ENCODE data around the gene GPR107.

GPR107 gene

DNA sequence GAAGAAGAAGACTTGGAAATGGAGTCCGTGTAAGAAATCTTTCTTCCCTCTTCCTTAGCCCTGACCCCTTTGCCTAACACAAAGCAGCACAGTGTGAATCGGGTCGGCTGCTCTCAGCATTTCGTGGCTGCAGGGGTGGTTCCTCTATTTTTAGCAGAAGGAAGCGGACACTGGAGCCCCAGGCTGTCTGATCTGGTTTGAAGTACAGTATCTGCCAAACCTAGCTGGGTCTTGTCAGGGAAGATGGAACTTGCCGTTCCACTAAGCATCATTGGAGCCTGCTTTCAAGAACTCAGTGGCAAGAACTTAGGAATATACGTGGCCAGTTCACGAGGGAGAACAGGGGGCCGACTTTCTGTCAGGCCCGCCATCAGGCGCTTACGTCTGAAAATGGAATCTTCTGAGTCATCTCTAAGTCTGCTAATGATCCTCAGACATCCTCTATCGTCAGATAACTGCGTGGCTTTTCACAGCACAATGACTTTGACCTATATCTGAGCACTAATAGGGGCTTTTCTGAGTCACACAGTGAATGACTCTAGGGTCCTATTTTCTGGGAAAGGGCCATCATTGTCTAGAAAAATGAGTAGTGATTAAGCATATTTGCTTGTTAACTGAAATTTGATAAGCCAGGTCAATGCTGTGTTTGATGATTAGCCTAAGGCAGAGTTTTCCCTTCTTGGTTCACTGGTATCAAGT lies 75.2 kb downstream of the GPR107 start:
- in situ Hi-C loops (cut with MboI; ENCODE audit: low sequenced_read_pairs) = no loop called here

DNA sequence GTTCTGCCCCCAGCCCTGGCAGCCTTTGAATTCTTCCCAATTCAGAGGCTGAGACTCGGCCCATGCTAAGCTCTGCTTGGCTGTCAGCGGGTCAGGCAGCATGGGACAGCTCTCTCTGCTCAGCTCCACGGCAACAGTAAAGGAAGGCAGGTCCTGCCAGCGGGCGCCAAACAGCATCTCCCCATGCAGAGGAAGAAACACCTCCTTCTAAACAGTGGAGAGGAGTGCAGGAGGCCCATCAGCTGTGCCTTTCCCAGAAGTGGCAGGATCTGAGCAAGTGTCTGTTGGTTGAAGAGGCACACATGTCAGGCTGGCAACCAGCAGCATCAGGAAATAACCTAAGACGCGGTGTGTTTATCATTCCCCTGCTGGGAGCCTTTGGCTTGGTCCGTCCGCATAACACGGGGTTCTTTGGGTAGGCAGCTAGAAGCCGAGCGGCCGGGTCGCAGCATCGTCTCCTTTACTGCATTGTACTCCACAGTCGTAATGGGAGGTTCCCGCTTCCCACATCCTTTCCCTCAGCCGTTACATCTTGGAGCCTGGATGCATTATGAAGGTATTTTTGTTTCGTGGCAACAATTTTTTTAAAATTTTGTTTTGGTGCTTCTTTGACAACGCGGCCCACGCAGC lies 75.8 kb downstream of the GPR107 start:
- in situ Hi-C loops (cut with MboI; ENCODE audit: low sequenced_read_pairs) = no loop called here

DNA sequence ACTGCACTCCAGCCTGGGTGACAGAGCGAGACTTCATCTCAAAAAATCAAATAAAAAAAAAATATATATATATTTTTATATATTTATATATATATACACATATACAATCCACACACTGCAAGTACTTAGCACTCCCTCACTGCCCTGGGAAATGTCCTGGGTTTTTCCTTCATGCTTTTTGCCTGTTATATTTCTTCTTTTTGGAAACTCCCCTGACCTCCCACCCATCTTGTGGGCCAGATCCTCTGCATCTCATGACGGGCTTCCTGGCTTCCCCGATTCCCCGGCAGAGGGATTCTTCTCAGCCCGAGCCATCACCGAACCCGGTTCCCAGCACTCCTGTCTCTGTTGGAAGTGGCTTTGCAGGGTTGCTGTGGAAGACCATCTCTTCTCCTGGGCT lies 79.0 kb downstream of the GPR107 start:
- in situ Hi-C loops (cut with MboI; ENCODE audit: low sequenced_read_pairs) = no loop called here

DNA sequence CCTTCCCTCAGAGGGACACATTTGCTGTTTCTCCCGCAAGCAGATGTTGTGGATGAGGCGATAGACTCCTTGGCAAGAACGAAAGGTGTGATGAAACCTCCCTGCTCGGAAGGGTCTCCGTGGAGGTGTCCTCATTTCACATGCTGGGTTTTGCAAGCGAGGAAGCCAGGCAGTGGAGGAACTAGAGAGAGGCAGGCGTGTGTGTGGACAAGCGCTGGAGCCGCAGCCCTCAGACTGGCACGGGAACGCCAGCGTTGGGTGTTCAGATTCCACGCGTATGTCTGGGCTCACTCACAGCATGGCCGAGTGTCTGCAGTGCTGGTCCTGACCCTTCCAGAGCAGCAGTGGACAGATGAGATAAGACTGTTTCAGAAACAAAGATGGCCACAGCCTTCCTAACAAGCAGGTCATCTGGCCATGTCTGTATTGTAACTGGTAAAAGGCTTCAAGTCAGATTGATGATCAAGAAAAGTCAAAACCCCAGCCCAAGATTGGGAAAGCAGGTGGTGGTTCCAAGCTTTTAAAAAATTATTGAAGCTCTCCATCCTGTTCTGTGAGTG lies 83.5 kb downstream of the GPR107 start:
- in situ Hi-C loops (cut with MboI; ENCODE audit: low sequenced_read_pairs) = no loop called here

DNA sequence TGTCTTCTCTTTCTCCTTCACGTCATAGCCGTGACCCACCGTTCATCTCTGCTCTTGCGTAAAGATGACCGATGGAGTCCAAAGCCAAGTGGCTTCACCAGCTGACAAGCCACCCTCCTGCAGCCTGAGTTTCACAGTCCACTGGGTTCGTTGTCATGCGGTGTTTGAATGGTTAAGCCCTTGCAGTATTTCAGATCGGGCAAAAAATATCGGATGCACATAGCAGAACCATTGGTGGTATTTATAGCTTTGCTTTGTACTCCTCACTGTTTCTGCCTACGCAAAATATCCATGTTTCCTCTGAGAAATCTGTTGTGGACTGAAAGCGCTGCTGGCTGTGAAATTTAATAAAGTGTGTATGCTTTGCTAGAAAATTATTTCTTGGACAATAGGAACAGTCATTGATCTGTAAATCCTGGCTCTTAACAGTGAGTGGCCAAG lies 84.0 kb downstream of the GPR107 start:
- in situ Hi-C loops (cut with MboI; ENCODE audit: low sequenced_read_pairs) = no loop called here

DNA sequence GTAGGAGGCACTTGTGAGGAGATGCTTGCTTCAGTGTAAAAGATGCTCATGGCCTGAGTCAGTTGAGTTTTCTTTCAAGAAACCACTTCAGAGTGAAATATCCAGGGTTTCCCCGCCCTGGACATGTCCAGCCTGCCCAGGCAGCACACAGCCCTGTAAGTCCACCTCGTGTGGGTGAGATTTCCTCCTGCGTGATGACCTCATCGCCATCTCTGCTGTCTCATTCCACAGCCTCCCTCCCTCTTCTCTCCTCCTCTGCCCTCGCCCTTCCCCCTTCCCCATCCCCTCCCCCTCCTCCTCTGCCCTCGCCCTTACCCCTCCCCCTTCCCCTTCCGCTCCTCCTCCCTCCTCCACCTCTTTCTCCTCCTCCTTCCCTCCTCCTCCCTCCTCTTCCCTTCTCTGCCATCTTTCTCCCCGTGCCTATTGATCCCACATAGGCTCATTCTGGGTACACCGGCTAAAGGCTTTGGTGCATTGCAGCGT lies 84.5 kb downstream of the GPR107 start:
- in situ Hi-C loops (cut with MboI; ENCODE audit: low sequenced_read_pairs) = no loop called here

DNA sequence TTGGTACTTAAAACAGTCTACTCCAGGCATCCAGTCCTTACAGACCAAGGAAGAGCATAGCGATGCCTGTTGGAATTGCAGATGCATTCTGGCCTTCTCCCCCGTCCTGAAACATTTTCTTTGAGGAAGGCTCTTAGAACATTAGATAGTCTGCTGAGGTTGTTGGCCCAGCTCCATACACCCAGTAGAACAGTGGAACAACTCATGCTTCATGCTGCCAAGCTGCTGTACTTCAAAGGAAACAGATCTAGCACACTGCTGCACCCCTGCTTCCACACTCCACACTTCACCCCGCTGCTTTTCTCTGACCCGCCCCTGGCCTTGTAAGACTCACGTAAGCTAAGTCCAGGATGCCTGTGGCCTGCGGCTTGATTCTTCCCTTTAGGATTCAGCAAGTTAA lies 85.1 kb downstream of the GPR107 start:
- in situ Hi-C loops (cut with MboI; ENCODE audit: low sequenced_read_pairs) = no loop called here

DNA sequence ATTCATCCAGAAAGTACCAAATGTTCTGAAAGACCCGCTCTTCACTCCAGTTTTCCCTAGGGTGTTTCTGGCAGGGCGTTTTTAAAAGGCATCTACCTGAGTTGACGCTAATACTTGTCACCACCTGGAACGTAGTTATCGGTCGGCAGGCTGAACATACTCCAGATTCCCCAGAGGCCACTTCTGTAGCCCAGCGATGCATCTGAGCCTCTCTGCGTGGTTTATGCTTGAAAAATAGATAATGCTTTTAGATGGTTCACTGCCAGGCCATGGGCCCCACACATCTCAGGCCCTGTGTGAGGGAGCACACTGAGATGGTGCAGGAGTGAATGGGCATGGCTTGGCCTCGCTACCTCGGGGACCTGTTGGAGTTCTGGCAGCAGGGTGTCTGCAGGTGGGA lies 85.5 kb downstream of the GPR107 start:
- in situ Hi-C loops (cut with MboI; ENCODE audit: low sequenced_read_pairs) = no loop called here

DNA sequence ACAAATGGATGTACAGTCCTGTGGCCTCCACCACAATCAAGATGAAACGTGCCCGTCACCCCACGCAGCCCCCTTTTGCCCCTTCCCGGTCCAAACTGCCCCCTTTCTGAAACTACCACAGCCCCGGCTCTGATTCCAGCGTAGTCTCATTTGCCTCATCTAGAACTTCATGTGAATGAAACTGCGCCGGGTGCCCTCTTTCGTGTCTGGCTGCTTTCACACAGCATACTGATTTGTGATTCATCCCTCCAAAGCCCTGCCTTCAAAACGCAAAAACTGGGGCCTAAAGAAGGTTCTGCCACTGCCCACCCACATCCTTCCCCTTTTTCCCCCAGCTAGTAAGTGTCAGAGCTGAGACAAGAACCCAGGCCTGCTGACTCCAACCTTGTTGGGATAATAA lies 87.0 kb downstream of the GPR107 start:
- in situ Hi-C loops (cut with MboI; ENCODE audit: low sequenced_read_pairs) = no loop called here

DNA sequence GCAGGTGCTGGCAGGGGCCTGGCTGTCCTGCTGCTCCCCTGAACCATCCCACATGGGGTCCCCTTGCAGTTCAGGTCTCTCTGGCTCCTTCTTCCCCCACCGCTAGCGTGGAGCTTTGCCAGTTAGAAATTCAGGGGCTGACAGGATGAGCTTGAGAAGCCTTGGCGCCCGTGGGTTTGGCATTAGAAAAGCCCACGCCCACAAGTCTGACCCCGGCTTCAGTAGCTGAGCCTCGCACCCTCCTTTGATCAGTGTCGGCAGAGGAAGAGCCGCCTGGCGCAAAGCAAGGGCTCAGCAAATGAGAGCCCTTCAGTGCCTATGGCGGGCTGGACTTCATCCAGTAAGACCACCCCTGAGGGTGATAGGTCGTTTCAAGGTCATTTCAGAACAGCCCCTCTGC lies 88.3 kb downstream of the GPR107 start:
- in situ Hi-C loops (cut with MboI; ENCODE audit: low sequenced_read_pairs) = no loop called here

DNA sequence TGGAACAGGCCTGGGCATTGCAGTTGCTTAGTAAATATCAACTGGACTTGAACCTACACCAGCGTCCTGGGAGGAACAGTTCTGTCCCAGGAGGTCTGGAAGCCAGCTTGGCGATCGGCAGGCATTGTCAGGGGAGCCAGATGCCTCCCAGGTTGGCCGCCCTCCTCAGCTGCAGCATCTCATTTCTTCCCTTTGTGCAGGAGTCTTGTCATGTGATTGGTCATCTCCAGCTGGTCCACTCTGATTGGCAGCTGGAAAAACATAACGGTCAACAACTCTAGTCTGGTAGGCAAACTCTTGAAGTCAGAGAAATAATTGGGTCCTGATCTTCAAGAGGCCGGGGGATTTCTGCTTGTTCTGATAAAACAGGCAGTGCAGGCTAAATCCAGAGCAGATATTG lies 88.9 kb downstream of the GPR107 start:
- in situ Hi-C loops (cut with MboI; ENCODE audit: low sequenced_read_pairs) = no loop called here

DNA sequence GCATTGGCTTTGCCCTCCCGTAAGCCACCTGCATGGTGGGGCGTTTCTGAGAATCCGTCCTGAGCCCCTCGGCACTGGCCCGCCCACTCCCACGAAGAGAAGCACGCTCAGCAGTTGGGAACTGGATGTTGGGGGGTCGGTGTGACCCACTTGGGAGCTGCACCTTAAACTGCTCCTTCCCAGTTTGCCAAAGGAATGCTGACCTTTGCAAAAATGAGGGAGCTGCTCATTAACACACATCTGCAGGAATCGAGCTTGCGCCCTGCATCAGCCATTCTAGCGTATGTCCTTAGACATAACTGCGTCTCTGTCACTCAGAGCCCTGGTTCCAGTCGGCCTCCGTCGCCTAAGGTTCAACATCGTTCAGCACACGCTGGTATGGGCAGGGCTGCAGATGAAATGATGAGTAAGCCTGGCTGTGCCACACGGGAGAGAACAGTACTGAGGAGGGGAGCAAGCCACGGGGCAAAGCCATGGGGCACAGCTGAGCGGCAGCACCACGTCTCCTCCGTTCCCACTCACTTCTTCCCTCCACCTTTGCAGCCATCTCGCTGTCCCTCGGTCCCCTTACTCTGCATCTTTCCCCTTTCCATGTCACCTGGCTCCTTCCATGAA lies 89.7 kb downstream of the GPR107 start:
- in situ Hi-C loops (cut with MboI; ENCODE audit: low sequenced_read_pairs) = no loop called here

DNA sequence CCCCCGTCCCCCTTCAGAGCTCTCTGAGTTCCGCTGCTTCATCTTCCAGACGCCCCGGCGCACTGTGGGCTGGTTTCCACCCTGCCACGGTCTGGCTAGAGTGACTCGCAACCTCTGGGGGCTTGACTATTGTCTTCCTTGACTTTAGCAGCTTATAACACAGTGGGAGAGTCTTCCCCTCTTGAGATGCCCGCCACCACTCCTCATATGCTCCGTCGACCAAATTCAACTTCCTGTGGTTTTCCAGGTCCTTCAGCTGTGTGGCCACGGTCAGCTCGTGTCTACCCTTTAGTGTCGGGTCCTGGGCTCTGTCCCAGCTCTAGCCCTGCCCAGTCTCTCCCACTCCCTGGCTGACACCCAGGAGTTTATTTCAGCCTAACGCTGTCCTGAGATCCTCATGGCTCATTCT lies 90.3 kb downstream of the GPR107 start:
- in situ Hi-C loops (cut with MboI; ENCODE audit: low sequenced_read_pairs) = no loop called here

DNA sequence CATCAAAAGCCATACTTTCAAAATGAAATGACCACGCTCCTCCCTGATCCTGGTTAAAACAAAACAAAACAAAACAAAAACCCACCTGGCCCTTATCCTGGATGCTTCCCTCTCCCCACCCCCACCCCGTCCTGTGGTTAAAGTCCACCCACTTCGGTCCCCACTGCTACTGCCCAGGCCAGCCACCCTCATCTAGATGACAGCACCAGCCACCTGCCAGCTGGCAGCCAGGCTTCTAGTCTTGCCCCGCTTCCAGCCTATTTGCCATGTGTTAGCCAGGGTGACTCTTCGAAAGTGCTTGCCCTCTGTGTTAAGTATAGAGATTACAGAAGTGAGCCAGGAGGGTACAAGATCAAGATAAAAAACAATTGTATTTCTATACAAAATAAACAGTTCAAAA lies 91.0 kb downstream of the GPR107 start:
- in situ Hi-C loops (cut with MboI; ENCODE audit: low sequenced_read_pairs) = no loop called here

DNA sequence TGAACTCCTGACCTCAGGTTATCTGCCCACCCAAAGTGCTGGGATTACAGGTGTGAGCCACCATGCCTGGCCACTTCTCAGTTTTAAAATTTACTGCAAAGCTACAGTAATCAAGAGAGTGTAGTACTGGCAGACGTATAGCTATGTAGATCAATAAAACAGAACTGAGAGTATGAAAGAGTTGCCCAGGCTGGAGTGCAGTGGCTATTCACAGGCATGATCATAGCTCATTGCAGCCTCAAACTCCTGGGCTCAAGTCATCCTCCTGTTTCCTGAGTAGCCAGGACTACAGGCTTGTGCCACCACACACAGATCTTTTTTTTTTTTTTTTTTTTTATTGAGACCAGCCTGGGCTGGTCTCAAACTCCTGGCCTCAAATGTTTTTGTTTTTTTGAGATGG lies 92.0 kb downstream of the GPR107 start:
- in situ Hi-C loops (cut with MboI; ENCODE audit: low sequenced_read_pairs) = no loop called here

DNA sequence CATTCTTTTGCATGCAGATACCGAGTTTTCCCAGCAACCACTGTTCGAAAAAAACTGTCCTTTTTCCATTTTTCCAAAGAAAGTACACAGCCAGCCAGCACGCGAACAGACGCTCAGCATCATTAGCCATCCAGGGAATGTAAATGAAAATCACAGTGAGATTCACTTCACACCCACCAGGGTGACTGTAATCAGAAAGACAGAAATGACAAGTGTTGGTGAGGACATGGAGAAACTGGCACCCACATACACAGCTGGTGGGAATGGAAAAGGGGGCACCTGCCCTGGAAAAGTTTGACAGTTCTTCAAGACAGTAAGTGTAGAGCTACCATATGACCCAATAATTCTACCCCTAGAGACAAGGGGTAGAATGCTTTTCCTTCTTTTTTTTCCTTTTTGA lies 93.5 kb downstream of the GPR107 start:
- in situ Hi-C loops (cut with MboI; ENCODE audit: low sequenced_read_pairs) = no loop called here

DNA sequence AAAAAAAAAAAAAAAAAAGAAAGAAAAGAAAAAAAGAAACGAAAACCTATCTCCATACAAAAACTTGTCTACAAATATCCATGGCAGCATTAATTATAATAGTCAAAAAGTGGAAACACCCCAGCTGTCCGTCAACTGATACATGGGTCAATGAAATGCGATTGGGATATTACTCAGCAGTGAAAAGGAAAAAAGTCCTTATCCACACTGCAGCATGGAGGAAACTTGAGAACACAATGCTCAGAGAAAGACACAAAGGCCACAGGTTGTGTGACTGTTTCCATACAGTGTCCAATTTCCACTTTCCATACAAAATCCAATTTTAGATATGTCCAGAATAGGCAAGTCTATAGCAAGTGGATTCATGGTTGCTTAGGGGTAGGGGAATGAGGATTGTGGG lies 94.2 kb downstream of the GPR107 start:
- in situ Hi-C loops (cut with MboI; ENCODE audit: low sequenced_read_pairs) = no loop called here

DNA sequence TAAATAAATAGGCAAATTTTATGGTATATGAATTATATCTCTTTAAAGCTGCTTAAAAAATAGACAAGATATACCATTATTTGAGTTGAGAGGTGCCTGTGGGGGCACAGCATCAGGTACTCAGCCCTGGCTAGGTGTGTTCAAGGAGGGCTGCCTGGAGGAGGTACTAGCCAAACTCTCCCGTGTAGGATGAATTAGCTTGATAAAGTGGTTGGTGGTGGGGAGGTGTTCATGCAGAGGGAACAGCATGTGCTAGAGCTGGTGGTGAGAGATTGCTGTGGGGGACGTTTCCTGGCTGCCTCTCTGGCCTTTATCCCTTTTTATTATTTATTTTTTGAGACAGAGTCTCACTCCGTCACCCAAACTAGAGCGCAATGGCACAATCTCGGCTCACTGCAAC lies 95.3 kb downstream of the GPR107 start:
- in situ Hi-C loops (cut with MboI; ENCODE audit: low sequenced_read_pairs) = no loop called here

DNA sequence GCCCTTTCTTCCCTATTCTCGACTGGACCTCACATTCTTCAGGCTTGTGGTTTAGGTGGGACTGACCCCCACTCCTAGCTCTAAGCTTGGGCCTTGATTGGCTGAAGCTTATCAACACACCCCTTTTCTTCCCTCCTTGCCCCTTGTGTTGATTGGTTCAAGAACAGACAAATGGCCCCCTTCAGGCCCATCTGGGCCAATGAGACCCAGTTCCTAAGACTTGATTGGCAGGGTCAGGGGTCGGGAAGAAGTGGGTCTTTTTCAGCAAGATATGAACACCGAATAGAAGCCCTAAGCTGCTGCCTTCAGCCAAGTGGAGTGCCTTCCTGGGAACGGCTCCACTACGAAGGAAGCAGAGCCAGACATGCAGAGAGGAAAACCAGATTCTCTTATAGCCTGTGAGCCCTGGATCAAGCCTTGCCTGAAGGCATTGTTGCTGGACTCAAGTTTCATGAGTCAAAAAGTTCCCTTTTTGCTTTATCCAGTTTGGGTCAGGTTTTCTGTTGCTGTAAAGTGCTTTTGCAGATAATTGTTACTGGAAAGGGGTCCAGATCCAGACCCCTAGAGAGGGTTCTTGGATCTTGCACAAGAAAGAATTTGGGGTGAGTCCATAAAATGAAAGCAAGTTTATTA lies 96.1 kb downstream of the GPR107 start:
- in situ Hi-C loops (cut with MboI; ENCODE audit: low sequenced_read_pairs) = no loop called here

DNA sequence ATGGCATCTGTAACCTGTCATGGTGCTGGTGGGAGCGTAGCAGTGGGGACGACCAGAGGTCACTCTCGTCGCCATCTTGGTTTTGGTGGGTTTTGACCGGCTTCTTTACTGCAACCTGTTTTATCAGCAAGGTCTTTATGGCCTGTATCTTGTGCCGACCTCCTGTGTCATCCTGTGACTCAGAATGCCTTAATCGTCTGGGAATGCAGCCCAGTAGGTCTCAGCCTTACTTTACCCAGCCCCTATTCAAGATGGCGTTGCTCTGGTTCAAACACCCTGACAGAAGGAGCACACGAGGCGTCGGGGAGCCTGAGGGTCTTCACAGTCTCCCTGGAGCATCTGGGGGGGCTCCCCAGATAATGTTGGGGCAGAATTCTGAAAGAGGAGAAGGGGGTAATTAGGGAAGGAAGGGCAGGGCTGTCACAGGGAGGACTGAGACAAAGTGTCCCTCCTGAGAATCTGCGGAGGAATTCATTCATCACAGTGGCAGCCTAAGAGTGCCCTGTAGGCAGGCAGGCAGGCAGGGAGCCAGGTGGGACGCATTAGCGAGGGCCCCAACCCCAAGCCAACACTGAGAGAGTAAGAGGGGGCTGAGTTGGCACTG lies 97.2 kb downstream of the GPR107 start:
- in situ Hi-C loops (cut with MboI; ENCODE audit: low sequenced_read_pairs) = no loop called here

DNA sequence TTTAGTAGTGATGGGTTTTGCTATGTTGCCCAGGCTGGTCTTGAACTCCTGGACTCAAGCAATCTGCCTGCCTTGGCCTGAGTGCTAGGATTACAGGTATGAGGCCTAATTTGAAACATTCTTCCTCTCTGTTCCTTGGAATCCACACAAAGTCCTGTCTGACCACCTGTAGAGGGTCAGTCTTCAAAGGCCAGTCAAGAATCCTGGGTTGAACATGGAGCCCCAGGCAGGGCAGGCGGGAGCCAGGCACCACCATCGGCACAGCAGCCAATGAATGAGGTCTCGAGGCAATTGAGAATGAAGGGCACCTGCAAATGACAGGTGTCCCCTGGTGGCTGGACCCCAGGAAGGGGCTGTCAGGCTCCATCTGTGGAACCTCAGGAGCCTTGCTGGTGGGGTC lies 101.1 kb downstream of the GPR107 start:
- in situ Hi-C loops (cut with MboI; ENCODE audit: low sequenced_read_pairs) = no loop called here
